HG03378 (cell line): Measurements from ENCODE around the gene PHF1.

Source experiments
- ATAC-seq: cut with Tn5 transposase; IDR thresholded peaks from one replicate; pipeline ENCODE4 v1.9.1; 2021; ENCODE audit warnings: mild to moderate bottlenecking, moderate library complexity; ENCODE audit not compliant: unreplicated experiment

Gene PHF1

DNA sequence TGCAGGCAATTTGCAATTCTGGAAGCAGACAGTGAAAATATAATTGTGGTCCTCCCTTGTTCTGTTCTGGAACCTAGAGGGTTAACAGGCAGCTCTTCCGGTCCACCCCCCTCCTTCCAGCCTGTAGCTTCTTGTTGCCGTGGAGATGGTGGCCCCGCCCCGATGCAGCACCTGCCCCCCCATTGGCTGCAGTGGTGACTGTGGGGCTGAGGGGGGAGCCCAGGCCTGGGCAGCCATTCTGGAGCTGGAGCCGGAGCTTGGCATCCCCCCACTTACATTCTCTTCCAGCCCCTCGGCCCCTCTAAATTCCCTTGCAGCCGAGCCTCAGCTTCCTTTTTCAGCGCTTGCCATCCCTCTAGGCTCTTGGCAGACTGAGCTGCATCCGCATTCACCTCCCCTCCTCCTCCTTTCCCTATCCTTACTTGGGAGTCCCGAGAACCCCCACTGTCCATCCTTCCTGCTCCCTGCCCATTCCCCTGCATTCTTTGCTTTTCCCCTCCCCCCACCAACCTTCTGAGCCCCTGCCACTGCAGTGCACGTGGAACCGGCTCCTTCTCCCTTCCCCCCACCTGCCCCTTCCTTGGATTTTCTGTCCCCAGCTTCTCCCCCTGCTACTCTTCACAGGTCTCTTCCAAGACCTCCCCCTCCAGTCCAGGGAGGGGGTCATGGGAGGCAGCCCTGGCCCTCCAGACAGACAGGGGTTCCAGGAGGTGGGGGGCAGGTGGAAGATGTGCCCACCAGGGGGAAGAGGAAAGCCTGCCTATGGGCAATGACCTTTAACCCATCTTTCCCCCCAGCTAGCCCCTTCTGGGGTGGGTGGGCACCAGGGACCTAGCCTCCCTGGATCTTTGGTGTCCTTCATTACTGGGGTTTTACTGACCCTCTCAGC lies 20.4 kb downstream of the PHF1 start:
- ATAC-seq = no peak

DNA sequence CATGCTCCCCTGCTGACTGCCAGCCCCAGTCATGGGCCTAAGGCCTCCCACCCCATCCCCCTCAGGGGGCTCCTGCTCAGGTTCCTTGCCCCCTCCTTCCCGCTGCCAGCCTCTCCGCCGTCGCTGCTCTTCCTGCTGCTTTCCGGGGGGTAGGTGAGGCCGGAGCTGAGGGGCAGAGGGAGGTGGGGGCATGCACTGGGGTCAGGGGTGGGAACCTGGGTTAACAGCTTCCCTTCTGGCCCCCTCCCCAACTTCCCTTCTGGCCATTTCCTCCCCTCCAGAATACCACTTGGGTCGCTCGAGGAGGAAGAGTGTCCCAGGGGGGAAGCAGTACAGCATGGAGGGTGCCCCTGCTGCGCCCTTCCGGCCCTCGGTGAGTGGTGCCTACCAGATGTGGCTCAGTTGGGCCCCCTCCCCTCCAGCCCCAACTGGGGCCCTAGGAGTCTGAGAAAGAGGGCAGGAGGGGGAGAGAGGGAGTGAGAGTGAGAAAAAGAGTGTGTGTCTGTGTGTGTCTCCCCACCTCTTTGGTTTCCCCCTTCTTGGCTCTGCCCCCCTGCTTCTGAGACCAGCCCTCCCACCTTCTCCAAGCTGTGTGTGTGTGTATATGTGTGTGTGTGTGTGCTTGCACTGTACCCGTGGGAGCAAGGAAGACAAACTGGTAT lies 21.2 kb downstream of the PHF1 start:
- no peak for ATAC-seq

DNA sequence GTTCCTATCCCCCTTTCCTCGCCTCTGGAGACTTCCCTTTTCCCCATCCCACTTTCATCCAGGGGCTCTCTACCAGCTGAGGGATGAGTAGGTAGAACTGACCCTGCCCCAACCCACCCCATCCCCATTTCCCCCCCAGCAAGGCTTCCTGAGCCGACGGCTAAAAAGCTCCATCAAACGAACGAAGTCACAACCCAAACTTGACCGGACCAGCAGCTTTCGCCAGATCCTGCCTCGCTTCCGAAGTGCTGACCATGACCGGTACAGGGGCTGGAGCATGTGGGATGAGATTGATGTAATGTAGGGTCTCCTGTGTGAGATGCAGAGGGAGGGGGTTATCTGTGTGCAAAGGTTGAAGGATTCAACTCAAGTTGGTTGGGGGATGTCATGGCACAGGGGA lies 21.7 kb downstream of the PHF1 start:
- no peak for ATAC-seq

DNA sequence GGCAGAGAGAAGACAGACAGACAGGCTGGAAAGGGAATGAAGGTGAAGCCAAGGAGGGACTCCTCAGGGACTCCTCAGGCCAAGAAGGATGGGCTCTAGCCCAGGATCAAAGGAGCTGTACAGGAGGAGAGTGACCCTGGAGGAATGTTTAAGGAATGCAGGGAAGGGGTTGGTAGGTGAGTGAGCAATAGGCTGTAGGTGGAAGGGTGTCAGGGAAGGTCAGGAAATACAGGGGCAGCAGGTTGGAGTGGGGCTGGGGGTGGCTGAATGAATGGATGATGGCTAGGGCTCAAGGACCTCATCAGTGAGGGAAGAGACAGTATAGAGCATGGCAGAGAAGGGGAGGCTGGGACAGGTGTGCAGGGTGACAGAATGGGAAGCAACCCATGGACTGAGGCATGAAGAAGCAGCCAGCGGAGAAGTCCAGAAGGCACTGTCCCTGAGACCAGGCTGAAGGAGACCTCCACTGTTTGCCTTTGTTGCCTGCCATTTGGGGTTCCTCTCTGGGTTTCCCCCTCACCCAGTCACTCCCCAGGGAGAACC lies 22.3 kb downstream of the PHF1 start:
- no peak for ATAC-seq

DNA sequence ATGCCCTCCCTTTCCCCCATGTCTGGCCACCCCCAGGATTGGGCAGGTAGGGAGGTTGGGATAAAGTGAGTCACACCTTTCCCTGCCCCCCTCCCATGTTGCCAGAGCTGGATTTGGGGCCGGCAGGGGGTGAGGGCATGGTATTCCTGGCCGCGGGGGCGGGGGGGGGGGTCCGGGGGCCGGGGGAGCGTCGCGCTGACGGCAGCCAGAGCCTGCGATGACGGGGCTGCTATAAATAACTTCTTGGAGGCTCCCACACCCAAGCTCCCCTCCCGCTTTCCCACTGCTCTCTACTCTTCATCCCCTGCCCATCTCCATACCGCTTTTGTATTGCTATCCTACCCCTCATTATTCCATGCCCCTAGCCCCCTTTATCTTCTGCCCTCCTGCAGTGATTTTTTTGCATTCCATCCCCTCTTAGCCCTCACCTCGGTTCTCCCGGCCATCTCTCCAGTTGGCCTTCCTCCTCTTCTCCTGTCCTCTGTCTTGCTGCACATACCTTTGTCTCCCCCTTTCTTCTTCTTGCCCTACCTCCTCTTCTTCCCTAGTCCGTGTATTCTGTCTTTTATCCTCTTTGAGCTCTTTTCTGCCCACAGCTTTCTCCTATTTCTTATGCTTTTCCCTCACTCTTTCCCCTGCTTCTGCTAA lies 22.9 kb downstream of the PHF1 start:
- no peak for ATAC-seq

DNA sequence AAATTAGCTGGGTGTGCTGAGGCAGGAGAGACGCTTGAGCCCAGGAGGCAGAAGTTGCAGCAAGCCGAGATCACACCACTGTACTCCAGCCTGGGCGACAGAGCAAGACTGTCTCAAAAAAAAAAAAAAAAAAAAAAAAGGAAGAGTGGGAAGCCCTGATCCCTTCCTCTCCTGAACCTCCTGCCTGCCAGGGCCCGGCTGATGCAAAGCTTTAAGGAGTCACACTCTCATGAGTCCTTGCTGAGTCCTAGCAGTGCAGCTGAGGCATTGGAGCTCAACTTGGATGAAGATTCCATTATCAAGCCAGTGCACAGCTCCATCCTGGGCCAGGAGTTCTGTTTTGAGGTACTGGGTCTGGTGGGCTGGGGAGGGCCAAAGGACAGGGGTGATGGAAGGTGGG lies 24.1 kb downstream of the PHF1 start:
- no peak for ATAC-seq

DNA sequence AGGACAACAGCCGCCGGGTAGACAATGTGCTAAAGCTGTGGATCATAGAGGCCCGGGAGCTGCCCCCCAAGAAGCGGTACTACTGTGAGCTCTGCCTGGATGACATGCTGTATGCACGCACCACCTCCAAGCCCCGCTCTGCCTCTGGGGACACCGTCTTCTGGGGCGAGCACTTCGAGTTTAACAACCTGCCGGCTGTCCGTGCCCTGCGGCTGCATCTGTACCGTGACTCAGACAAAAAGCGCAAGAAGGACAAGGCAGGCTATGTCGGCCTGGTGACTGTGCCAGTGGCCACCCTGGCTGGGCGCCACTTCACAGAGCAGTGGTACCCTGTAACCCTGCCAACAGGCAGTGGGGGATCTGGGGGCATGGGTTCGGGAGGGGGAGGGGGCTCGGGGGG lies 26.9 kb downstream of the PHF1 start:
- no peak for ATAC-seq

DNA sequence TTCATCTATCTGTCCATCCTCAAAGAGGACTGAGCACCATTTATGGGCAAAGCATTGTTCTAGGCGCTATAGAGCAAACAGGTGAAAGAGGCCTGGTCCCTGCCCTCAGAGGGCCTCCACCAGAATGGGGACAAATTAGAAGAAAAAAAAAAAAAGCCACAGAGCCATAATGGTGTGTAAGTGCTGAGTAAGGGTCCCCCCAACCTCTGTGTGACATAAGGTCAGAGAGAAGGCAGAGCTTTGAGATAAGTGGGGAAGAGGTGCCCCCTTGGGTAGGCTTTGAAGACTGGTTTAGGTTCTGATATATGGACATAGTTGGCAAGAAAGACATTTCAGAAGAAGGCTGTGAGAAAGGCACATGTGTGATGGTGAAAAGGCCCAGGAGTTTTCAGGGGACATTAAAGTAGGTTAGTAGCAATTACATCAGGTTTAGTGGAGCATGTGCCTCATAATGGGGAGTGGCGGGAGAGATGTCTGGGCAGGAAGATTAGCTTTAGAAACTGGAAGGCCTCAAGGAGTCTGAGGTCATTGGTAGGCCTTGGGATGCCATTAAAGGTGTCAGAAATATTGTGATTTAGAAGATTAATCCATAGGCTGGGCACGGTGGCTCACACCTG lies 28.3 kb downstream of the PHF1 start:
- no peak for ATAC-seq

DNA sequence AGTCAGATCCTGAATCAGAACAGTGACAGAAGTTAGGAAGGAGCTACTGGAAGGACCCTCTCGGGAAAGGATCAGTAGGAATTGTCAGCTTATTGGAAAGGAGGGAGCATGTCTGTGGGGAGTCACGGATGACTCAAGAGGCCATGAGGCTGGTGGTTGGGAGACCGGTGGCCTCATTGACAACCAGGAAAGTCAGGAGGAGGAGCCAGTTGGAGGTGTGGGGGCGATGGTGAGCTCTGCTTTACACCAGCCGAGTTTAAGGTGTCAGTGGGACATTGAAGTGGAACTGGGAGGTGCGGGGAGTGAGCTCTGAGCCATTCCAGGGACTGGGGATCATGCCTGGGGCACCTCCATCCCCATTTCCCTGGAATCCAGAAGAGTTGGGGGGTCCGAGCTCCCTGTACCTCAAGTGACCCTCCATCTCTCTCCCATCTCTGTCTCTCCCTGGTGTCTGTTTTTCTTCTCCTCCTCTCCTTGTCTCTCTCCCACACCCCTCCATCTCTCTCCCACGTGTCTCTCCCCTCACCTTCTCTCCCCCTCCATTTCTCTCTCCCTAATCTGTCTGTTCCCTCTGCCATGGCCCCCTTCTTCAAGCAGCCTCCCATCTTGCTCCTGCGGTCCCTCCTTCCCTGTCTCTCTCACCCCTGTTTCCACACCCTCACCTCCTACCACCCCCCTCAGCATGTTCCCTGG lies 29.3 kb downstream of the PHF1 start:
- ATAC-seq = no peak

DNA sequence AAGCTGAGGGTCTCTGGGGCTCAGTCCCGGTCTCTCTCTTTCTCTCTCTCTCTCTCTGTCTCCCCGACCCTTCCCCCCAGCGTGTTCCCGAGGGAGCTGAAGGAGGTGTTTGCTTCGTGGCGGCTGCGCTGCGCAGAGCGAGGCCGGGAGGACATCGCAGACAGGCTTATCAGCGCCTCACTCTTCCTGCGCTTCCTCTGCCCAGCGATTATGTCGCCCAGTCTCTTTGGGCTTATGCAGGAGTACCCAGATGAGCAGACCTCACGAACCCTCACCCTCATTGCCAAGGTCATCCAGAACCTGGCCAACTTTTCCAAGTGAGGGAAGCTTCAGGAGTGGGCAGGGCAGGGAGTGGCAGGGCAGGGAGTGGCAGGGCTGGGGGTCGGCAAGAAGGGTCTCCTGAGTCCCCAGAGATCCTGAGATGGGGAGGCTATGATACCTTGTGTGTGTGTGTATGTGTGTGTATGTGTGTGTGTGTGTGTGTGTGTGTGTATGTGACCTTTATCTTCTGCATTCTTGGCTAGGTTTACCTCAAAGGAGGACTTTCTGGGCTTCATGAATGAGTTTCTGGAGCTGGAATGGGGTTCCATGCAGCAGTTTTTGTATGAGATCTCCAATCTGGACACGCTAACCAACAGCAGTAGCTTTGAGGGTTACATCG lies 30.0 kb downstream of the PHF1 start:
- ATAC-seq = no peak

DNA sequence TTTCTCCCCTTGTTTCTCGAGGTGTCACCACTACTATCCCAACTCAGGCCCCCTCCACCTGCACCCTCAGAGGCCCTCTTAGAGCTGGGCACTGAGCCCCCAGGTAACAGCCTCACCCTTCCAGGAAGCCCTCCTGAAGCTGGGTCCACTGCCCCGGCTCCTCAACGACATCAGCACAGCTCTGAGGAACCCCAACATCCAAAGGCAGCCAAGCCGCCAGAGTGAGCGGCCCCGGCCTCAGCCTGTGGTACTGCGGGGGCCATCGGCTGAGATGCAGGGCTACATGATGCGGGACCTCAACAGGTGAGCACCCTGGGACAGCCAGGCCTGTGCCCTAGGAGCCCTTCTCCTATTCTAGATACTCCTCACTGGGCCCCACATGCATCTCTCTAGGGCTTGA lies 30.6 kb downstream of the PHF1 start:
- ATAC-seq = no peak

DNA sequence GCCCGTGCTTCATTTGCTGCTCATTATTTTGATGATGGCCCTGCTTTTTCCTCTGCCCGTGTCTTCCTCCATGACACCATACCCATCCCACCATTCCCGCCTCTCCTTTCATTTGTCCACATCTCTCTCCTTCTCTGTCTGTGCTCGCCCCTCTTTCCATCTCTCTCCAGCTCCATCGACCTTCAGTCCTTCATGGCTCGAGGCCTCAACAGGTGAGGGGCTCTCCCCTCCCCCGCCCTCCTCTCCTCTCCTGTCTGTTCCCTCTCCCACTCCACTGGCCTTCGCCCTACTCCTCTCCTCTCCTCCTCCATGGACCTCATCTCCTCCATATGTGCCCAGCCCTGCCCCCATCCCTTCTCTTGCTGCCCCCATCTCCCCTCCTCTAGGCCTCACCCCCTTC lies 31.5 kb downstream of the PHF1 start:
- ATAC-seq = no peak

DNA sequence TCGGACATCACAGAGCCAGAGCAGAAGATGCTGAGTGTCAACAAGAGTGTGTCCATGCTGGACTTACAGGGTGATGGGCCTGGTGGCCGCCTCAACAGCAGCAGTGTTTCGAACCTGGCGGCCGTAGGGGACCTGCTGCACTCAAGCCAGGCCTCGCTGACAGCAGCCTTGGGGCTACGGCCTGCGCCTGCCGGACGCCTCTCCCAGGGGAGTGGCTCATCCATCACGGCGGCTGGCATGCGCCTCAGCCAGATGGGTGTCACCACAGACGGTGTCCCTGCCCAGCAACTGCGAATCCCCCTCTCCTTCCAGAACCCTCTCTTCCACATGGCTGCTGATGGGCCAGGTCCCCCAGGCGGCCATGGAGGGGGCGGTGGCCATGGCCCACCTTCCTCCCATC lies 32.2 kb downstream of the PHF1 start:
- ATAC-seq = no peak

DNA sequence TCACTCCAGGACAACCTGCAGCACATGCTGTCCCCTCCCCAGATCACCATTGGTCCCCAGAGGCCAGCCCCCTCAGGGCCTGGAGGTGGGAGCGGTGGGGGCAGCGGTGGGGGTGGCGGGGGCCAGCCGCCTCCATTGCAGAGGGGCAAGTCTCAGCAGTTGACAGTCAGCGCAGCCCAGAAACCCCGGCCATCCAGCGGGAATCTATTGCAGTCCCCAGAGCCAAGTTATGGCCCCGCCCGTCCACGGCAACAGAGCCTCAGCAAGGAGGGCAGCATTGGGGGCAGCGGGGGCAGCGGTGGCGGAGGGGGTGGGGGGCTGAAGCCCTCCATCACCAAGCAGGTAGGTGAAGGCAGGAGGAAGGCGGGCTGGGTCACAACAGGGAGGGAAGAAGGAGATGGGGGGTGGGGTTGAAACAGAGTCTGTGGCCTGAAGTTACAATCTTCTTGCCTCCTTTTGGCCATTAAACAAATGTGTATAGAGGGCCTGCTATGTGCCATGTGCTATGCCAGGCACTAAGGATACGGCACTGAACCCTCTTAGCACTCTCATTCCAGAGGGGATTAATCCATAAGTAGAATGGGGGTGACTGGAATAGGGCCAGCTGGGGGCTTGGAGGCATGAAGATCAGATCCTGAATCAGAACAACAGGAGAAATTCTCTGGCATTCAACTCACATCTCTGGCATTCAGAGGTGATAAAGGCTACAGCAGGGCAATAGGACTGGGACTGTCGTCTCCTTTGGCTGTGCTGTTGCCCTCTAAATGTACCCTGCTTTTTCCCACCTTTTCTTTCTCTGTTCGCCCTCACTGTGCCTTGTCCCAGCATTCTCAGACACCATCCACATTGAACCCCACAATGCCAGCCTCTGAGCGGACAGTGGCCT lies 33.0 kb downstream of the PHF1 start:
- no peak for ATAC-seq

DNA sequence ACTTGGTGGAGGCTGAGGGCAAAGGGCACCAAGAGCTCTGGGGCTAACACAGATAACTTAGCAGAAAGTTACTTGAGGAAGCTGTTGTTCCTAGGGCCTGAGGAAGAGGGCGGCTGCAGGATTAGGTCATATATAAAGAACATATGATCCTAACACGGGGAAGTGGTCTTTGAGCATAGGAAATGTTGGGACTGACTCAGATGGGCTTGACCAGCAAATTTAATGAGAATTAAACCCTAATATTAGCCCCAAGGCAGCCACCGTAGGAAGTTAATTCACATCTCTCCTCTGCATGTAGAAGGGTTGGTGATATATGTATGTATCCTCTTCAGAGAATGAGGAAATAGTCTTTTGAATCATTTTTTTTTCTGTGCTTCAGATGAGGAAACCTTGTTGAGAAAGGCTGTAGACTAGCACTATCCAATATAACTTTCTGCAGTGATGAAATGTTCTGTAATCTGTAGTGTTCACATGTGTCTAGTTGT lies 34.3 kb downstream of the PHF1 start:
- no peak for ATAC-seq

DNA sequence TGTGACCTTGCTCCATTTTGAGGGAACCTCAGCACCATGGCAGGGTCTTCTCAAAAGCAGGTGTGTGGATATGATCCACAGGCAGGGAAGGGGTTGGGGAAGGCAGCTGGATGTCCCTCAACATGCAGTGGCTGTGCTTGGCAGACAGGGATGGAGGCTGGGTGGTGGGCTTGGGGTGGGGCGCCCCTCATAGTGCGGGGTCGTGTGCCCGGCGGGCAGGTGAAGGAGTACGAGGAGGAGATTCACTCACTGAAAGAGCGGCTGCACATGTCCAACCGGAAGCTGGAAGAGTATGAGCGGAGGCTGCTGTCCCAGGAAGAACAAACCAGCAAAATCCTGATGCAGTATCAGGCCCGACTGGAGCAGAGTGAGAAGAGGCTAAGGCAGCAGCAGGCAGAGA lies 35.5 kb downstream of the PHF1 start:
- no peak for ATAC-seq

DNA sequence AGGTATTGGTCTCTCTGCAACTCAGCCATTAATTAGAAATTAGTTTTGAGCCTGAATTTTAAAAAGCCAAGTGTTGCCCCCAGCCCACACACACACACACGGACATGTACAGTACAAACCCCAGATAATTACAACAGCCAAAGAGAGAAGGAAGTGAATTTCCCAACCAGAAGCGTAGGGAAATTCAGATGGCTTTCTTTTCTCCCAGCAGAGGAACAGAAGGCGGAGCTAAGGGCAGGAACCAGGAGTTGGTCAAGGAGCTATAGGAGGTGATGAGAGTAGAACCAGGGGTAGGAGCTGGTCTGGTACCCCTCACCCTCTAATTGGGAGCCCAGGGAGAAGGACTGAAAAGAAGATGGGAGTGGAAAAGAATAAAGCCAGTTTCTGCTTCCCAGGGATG lies 39.6 kb downstream of the PHF1 start:
- ATAC-seq = no peak

DNA sequence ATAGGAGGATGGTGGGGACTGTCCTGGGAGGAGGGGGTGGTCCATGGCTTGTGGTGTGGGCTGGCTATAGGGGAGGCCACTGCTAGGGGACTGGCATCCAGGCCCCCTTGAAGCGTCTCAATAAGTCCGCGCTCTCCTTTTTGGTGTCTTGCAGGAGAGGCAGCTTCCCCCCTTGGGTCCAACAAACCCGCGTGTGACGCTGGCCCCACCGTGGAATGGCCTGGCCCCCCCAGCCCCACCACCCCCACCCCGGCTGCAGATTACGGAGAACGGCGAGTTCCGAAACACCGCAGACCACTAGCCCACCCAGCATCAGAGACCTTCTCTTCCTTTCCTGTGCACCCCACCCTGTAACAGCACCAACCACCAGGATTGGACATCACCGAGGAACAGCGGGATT lies 40.8 kb downstream of the PHF1 start:
- ATAC-seq = no peak

DNA sequence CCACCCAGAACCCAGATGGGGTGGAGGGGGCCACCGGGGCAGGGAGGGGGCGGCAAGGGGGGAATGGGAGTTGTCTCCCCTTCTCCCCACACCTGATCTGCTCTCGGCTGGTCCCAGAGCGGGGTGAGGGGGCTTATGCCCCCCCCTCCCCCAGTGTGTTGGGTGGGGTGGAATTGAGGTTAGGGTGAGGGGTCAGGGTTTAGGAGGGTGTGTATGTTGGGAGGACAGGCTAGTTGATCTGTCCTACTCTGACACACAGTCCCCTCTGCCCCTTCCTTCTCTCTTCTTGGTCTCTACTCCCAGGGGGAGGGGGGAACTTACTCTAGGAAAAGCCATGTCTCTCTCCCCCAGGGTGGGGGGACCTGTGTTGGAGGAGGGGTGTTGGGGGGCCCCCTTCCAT lies 41.7 kb downstream of the PHF1 start:
- ATAC-seq = no peak
